HG03159 (cell line): ENCODE results near the gene SULT1A3.
"Not testable (repeated sequence)": the region's sequence is repeated elsewhere in the genome, so short reads cannot be mapped to it uniquely, and the experiment has no call there.

Experiments
- ATAC-seq: cut with Tn5 transposase; IDR thresholded peaks from one replicate; pipeline ENCODE4 v1.9.1; 2021; ENCODE audit warnings: mild to moderate bottlenecking, moderate library complexity; ENCODE audit not compliant: unreplicated experiment

Gene SULT1A3

DNA sequence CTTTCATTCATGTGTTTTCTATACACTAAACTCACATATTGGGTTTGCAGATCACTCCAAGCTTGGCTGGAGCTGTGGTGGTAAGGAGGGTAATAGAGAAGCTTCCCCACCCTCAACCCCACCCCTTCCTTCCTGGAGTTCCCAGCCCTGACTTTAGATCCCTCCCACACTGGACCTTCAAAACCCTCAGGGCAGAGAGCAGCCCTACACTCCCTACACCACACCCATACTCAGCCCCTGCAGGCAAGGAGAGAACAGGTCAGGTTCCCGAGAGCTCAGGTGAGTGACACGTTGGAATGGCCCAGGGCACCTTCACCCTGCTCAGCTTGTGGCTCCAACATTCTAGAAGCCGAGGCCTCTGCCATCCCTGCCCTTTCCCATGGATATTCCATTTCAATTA is at the start of gene SULT1A3:
Gene SULT1A3, plus strand, starts transcription at position 207 of the 400 bp plus-strand sequence. CDS start 1,474 bp downstream, outside the sequence.
- not testable (repeated sequence) for ATAC-seq

DNA sequence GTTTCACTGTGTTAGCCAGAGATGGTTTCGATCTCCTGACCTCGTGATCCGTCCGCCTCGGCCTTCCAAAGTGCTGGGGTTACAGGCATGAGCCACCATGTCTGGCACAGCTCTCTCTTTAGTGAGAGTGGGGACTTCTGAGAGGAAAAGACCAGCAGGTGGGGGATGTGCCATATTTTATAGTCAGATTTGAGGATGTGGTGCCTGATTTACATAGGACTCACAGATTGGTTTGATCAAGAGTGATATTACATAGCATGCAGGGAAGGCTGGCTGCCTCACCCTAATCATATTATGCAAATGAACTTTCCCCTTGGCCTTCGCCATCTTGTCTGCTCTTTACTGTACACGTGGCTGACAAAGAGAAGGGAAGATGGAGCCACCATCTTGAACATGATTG is 48.0 kb upstream of the SULT1A3 start:
- ATAC-seq, result no peak

DNA sequence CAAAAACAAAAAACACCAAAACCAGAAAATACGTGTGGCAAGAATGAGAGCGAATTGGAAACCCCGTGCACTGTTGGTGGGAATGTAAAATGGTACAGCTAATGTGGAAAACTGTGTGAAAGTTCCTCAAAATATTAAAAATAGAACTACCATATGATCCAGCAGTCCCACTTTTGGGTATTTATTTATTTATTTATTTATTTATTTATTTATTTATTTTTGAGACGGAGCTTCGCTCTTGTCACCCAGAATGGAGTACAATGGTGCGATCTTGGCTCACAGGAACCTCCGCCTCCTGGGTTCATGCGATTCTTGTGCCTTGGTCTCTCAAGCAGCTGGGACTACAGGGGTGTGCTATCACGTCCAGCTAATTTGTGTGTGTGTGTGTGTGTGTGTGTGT is 46.5 kb upstream of the SULT1A3 start:
- no peak for ATAC-seq

DNA sequence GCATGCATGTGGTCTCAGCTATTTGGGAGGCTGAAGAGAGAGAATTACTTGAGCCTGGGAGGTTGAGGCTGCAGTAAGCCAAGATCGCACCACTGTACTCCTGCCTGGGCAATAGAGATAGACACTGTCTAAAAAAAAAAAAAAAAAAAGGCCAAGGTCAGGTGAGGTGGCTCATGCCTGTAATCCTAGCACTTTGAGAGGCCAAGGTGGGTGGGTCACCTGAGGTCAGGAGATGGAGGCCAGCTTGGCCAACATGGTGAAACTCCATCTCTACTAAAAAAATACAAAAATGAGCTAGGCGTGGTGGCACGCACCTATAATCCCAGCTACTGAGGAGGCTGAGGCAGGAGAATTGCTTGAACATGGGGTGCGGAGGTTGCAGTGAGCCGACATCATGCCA is 43.9 kb upstream of the SULT1A3 start:
- no peak for ATAC-seq

DNA sequence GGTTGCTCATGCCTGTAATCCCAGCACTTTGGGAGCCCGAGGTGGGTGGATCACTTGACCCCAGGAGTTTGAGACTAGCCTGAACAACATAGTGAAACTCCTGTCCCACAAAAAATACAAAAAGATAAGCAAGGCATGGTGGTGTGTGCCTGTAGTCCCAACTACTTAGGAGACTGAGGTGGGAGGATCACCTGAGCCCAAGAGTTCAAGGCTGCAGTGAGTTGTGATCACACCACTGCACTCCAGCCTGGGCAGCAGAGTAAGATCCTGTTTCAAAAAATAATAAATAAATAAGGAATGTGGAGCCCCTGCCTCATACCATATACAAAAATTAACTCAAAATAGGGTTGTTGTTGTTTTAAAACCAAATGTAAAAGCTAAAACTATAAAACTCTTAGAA is 41.8 kb upstream of the SULT1A3 start:
- ATAC-seq, result no peak

DNA sequence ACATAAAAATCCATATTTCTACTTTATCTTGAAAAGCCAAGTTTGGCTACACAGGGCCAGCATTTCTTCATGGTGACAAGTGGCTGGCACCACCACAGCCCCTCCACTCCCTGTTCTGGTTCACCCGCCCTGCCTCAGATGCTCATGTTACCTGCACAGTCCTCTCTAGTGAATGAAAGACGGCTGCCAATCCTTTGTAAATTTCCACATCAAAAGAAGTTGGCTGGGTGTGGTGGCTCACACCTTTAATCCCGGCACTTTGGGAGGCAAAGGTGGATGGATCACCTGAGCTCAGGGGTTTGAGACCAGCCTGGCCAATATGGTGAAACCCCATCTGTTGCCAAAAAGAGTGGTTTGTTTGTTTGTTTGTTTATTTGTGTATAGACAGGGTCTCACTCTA is 35.5 kb upstream of the SULT1A3 start:
- no peak for ATAC-seq

DNA sequence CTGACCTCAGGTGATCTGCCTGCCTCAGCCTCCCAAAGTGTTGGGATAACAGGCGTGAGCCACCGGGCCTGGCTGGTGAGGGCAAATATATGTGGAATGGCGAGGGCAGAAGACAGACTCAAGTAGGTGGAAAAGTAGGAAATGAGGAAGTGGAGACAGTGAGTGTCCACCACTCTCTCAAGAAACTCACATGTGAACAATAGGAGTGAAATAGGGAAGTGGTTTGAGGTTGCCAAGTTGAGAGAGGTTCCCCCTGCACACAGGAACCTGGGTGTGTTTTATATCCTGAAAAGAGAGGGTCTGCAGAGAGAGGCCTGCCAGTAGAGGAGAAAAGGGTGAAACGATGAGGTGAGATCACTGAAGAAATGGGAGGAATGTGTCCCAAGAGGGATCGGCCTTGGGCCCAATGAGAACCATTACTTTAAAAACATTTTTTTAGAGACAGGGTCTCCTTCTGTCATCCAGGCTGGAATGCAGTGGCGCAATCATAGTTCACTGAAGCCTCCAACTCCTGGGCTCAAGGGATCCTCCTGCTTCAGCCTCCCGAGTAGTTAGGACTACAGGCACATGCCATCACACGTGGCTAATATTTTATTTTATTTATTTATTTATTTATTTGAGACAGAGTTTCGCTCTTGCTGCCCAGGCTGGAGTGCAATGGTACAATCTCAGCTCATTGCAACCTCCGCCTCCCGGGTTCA is 32.7 kb upstream of the SULT1A3 start:
- peak; percentile 64 for ATAC-seq

DNA sequence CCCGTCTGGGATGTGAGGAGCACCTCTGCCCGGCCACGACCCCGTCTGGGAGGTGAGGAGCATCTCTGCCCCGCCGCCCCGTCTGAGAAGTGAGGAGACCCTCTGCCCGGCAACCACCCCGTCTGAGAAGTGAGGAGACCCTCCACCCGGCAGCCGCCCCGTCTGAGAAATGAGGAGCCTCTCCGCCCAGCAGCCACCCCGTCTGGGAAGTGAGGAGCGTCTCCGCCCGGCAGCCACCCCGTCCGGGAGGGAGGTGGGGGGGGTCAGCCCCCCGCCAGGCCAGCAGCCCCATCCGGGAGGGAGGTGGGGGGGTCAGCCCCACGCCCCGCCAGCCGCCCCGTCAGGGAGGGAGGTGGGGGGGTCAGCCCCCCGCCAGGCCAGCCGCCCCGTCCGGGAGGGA is 30.3 kb upstream of the SULT1A3 start:
- ATAC-seq, result not testable (repeated sequence)

DNA sequence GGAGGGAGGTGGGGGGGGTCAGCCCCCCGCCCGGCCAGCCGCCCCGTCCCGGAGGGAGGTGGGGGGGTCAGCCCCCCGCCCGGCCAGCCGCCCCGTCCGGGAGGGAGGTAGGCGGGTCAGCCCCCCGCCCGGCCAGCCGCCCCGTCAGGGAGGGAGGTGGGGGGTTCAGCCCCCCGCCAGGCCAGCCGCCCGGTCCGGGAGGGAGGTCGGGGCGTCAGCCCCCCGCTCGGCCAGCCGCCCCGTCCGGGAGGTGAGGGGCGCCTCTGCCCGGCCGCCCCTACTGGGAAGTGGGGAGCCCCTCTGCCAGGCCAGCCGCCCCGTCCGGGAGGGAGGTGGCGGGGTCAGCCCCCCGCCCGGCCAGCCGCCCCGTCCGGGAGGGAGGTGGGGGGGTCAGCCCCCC is 29.6 kb upstream of the SULT1A3 start:
- ATAC-seq, result not testable (repeated sequence)

DNA sequence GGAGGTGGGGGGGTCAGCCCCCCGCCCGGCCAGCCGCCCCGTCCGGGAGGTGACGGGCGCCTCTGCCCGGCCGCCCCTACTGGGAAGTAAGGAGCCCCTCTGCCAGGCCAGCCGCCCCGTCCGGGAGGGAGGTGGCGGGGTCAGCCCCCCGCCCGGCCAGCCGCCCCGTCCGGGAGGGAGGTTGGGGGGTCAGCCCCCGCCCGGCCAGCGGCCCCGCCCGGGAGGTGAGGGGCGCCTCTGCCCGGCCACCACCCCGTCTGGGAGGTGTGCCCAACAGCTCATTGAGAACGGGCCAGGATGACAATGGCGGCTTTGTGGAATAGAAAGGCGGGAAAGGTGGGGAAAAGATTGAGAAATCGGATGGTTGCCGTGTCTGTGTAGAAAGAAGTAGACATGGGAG is 28.9 kb upstream of the SULT1A3 start:
- ATAC-seq, result not testable (repeated sequence)

DNA sequence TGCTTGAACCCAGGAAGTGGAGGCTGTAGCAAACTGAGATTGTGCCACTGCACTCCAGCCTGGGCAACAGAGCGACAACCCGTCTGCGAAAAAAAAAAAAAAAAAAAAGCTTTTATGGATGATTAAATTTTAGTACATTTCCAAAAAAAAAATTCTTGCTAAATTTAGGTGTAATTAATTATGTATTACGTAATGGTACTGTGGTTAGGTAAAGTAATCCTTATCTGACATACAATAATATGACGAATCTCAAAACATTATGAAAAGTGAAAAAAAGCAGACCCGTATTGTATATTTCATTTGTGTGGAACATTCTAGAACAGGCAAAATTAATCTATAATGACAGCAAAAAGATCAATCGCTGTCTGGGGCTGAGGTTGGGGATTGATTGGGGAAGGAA is 26.0 kb upstream of the SULT1A3 start:
- no peak for ATAC-seq

DNA sequence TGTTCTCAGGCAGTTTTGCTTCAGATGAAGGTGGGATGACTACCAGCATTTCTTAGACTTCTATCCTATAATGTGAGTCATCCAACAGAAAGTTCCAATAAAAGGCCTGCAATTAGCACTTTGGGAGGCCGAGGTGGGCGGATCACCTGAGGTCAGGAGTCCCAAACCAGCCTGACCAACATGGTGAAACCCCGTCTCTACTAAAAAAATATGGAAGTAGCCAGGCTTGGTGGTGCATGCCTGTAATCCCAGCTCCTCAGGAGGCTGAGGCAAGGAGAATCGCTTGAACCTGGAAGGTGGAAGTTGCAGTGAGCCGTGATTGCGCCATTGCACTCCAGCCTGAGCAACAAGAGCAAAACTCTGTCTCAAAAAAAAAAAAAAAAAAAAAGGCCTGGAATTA is 22.2 kb upstream of the SULT1A3 start:
- not testable (repeated sequence) for ATAC-seq

DNA sequence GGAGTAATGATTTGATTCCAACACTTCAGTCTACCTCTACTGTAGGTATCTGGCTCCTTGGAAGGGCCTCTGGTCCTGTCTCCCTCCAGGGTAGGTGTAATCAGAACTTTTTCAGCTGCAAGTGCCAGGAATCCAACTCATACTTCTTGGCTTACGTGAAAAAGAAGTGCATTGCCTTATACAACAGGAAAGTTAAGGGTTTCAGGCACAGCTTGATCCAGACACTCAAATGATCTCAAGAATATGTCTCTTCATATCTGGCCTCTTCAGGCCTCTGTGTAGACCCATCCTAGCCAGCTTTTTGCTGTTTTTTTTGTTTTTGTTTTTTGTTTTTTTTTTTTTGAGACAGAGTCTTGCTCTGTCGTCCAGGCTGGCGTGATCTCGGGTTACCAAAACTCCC is 19.9 kb upstream of the SULT1A3 start:
- no peak for ATAC-seq

DNA sequence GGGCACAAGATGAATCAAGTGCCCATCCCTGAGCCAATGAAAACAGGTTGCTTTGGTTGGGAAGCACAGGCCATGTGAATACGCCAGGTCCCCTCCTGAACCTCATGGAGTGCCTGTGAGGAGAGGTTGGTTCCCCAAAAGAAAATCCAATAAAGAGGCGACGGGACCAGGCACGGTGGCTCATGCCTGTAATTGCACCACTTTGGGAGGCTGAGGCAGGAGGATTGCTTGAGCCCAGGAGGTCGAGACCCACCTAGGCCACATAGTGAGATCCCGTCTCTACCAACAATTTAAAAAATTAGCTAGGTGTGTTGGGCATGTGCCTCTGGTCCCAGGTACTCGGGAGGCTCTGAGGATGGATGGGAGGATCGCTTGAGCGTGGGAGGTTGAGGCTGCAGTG is 19.1 kb upstream of the SULT1A3 start:
- ATAC-seq, result no peak

DNA sequence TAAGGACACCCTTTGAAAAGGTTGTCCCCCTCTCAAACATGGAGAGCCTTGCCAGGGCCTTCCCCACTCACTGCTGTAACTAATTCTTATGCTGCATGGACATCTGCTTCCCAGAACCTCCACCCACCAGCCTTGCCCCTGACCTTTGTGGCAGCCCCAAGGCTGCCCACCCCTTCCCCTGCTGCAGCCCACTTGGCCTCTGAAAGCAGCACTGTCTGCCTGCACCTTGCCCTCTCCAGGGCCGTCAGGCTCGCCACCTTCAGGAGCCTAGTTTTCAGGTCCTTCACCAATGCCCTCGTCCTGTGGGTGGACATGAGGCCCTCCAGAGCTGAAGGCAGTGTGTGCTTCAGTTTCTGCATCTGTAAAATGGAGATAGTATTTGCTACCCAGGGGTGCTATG is 18.3 kb upstream of the SULT1A3 start:
- ATAC-seq, result no peak

DNA sequence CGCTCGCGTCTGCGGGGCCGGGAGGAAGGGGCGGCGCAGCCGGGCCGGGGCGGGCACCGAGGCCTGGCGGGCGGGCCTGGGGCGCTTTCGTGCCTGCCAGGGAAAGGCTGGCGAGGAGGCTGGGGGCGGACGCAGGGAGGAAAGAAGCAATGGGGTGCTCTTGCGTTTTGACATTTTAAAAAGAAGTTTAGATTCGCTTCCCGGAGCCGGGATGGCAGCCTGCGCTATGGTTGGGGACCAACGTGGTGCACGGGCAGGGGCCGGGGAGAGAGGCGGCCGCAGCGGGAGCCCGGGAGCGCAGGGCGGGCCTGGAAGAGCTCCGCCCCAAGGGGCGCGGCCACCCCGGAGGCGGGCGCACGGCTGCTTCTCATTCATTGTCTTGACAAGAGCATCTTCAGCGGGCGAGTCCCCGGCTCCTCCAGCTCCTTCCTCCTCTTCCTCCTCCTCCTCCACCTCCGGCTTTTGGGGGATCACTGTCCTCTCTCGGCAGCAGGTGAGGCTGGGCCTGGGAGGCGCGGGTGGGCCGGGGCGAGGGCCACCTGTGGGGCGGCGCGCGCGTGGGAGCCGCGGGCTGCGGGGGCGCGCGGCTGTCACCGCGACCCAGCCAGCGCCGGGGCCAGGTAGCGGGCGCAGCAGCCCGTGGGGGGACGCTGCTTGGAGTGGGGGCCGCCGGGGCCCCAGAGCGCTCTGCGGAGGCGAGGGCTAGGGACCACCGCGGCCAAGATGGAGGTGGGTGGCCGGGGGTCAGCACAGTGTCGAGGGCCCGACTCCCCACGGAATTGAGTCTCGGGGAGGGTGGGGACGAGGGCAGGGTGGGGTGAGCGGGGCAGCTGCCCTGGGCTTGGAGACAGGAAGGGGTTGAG is 15.6 kb upstream of the SULT1A3 start, which contains the start of gene CORO1A:
Gene CORO1A, plus strand, starts transcription at position 370 of the 863 bp plus-strand sequence. CDS start 1,608 bp downstream, outside the sequence.
- ATAC-seq, result peak; percentile 43

DNA sequence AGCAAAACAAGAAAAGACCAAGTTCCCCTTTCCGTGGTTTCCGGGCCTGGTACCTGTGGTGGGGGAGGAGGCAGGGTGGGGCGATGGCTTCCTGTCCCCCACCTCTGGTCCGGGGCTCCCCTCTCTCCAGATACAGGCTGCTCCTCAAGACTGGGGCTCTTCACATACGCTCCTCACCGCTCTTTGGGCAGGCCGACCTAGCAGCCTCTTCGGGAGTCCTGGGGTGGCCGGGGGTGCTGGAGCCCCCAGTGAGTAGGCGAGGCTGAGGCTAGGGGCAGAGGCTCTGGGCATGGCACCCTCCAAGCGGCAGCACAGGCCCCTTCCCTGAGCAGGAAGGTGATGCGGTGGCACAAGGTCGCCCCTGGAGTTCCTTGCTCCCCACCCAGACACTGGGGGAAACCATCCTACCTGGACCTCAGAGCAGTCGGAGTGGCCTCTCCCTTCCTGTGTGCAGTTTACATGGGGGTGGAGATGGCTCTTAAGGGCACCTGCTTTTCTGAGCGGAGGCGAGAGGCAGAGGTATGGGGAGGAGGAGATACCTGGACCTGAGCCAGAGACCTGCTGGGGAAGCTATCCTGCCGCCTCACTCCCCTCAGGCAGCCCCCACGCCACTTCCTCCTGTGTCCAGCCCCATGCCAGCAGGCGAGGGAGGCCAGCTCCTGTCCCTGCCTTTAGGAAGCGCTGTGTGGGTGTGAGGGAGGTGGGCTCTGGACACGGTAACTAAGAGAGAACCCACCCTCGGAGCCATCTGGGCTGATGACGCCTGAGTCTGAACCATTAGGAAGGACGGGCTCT is 14.8 kb upstream of the SULT1A3 start:
- peak; percentile 41 for ATAC-seq

DNA sequence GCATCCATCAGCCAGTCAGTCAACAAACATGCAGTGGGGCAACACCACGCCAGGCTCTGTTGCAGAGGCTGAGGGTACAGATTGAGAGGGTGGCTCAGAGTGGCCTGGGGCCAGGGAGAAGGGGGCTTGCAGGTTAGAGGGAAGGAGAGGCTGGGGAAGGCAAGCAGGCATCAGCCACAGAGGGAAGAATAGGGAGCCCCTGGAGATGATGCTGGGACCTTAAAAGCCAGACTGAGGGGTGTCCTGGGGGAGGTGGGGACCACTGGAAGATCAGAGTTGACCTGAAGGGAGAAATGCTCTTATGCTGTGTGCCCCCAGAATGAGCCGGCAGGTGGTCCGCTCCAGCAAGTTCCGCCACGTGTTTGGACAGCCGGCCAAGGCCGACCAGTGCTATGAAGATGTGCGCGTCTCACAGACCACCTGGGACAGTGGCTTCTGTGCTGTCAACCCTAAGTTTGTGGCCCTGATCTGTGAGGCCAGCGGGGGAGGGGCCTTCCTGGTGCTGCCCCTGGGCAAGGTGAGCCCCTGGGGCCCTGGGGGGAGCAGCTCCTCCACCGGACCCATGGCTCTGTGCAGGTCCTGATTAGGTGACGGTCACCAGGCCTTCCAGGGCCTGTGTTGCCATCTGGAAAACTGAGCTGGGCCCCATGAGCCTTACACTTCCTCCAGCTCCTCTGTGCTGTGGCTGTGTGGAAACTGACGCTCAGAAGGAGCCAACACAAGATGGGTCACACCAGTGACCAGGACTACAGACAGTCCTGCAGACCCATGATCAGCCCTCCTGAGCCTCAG is 14.0 kb upstream of the SULT1A3 start:
- no peak for ATAC-seq

DNA sequence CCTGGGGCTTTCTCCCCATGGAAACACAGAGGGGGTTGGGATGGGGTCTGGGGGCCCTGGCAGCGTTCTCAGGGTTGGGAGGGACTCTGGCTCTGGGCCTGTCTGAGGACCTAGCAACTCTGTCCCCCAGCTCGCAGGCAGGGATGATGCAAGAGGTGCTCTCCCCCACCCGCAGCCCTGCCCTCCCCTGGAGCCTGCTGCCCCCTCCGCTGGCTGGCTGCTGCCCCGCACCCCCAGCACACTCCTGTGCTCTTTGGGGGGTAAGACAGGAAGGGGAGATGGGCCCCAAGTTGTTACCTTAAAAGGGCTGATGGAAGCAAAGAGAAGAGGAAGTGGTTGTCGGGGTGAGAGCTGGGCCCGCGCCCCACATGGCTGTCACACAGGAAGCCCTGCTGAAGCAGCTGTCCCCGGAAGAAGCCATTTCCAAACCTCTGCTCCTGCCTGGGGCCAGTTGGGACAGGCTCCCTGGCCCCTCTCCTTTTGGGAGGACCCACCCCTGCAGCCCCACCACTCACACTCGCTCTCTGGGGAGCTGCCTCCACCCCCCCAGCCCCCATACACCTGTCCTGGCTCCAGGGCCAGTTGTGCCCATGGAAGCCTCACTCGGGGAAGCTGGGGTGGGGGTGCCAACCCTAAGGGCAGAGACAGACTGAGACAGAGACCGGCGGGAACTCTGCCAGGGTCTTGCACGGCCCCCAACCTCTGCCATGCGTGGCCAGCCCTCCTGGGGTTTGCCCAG is 13.2 kb upstream of the SULT1A3 start:
- ATAC-seq, result peak; percentile 44

DNA sequence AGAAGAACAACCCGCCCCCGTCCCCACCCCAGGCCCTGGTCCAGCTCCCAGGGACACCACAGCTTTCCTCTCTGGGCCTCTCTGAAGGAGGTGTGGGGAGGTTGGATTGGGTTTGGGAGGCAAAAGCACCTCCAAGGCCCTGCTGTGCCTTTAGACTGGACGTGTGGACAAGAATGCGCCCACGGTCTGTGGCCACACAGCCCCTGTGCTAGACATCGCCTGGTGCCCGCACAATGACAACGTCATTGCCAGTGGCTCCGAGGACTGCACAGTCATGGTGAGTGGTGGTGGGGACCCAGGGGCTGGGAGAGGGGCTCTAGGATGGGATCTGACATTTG is 12.6 kb upstream of the SULT1A3 start:
- no peak for ATAC-seq
